Measurements from ENCODE around the gene ACKR3. TPM values are rescaled to one million over a fixed set of nuclear protein-coding genes. Genes with fewer than 3 reads are reported as not detected.

Gene ACKR3
- total and polyA plus RNA-seq, 2 experiments from 2014 or later, result 1.0 to 3.0 TPM

- Mint-ChIP-seq H3K4me1 (peaks cover 27% of the 10 kb centered on the region), H3K4me3 (no peak overlapping the region), H3K27me3 (ENCODE audit: insufficient read depth, low read depth, poor library complexity) (peaks cover 9% of the 10 kb centered on the region), H3K36me3 (ENCODE audit: low read depth) (no peaks in the 10 kb centered on the region), H3K27ac (no peak overlapping the region), H3K9me3 (no peaks in the 10 kb centered on the region)
- H3K27me3 ChIP-seq (ENCODE audit: insufficient read depth), result no peaks in the 10 kb centered on the region
- peaks cover 6% of the 10 kb centered on the region for H3K4me1 ChIP-seq (ENCODE audit: insufficient read depth)
- no peak overlapping the region for H3K27ac ChIP-seq (ENCODE audit: low read depth)
- ATAC-seq, result no peak
- H3F3A ChIP-seq (replicated peaks; ENCODE audit: low read depth), result no peaks in the 10 kb centered on the region
- H3K79me2 ChIP-seq (replicated peaks; ENCODE audit: insufficient read depth), result no peaks in the 10 kb centered on the region
- H3K36me3 ChIP-seq (ENCODE audit: insufficient read depth), result no peaks in the 10 kb centered on the region
- no peak overlapping the region for H3K4me3 ChIP-seq
- H3K4me2 ChIP-seq, result no peak overlapping the region
- DNase-seq (ENCODE audit: low spot score), result no peak
- peaks cover under 1% of the 10 kb centered on the region; the same call in 1 of the 2 replicates for H3K9me2 ChIP-seq (ENCODE audit: insufficient read depth)
- TF ChIP-seq POLR2AphosphoS5 (IDR thresholded peaks at IDR 0.05; ENCODE audit: low read depth) (no peak), REST (IDR thresholded peaks at IDR 0.05; ENCODE audit: unreplicated experiment) (no peak), EZH2 (IDR thresholded peaks at IDR 0.05; ENCODE audit: low read depth, unreplicated experiment) (no peak), CREB1 (CRISPR knock-in tag; IDR thresholded peaks at IDR 0.05; ENCODE audit: low read depth) (no peak), ZNF114 (CRISPR knock-in tag; IDR thresholded peaks at IDR 0.05) (no peak), STAT1 (IDR thresholded peaks at IDR 0.05; ENCODE audit: unreplicated experiment) (no peak), ZNF462 (CRISPR knock-in tag; IDR thresholded peaks at IDR 0.05) (no peak)
- no peaks in the 10 kb centered on the region for H4K20me1 ChIP-seq (replicated peaks; ENCODE audit: insufficient read depth)
- H2AFZ ChIP-seq, result no peak overlapping the region
These were observed 21.9 kb upstream of the ACKR3 start for GRCh38 chr2:236547725-236548124.

Measured in GM23338 (cell line).